ENCODE measurements around the gene TSN.

DNA sequence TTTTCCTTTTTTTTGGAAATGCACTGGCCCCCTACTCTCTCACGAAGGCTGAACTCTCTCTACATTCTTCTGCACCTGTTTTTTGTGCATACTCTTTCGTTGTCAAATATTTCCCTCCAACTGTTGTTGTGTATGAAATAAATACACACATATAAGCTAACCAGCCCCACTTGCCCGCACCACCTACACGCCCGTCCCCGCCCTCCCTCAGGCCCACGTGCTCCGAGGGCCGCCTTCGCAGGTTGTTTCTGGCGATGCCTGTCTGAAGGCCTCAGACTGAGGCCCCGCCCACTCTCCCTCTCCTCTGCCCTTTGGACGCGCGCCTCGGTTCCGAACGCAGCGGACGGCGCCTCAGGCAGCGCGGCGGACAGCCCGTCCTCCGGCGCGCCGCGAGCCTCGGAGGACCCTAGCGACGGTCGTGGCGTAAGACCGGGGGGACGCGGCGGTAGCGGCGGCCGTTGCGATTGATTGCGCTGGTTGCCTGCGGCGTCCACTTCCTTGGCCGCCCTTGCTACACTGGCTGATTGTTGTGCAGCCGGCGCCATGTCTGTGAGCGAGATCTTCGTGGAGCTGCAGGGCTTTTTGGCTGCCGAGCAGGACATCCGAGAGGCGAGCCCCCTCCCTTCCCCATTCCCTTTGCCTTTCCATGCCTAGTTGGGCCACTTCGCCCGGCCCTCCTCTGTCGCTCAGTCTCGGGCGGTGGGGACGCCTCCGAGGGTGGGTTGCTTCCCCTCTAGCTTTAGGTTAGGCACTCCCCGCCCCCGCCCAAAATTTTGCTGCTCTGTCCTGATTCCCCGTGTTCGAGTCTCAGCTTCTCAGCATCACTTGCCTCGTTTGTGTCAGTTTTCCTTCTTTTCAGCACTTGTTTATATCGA lies at the start of gene TSN:
- TF ChIP-seq, protein P1, sequence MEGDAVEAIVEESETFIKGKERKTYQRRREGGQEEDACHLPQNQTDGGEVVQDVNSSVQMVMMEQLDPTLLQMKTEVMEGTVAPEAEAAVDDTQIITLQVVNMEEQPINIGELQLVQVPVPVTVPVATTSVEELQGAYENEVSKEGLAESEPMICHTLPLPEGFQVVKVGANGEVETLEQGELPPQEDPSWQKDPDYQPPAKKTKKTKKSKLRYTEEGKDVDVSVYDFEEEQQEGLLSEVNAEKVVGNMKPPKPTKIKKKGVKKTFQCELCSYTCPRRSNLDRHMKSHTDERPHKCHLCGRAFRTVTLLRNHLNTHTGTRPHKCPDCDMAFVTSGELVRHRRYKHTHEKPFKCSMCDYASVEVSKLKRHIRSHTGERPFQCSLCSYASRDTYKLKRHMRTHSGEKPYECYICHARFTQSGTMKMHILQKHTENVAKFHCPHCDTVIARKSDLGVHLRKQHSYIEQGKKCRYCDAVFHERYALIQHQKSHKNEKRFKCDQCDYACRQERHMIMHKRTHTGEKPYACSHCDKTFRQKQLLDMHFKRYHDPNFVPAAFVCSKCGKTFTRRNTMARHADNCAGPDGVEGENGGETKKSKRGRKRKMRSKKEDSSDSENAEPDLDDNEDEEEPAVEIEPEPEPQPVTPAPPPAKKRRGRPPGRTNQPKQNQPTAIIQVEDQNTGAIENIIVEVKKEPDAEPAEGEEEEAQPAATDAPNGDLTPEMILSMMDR (IDR thresholded peaks at IDR 0.05): peak in 2 of 4 experiments; percentile 36 to 40
- TF ChIP-seq POLR2A (IDR thresholded peaks at IDR 0.05): peak; percentile 6 to 65

All from uterus (tissue), 2 donors.